Activated CD4-positive, alpha-beta T cell treated with anti-CD3 and anti-CD28 coated beads for 48 hours (primary cell): ENCODE measurements around the gene MAPT.
A peak's percentile ranks its signal among the peaks of the same experiment; 100 is the strongest.
"Not testable (repeated sequence)": the region's sequence is repeated elsewhere in the genome, so short reads cannot be mapped to it uniquely, and the experiment has no call there.

Experiments
- DNase-seq: peaks from one replicate; pipeline ENCODE4 v3.0.0-alpha.2; 2020

Gene MAPT

GRCh38 chr17:45997166-45997565, 102.8 kb downstream of the MAPT start:
- DNase-seq: no peak

DNA sequence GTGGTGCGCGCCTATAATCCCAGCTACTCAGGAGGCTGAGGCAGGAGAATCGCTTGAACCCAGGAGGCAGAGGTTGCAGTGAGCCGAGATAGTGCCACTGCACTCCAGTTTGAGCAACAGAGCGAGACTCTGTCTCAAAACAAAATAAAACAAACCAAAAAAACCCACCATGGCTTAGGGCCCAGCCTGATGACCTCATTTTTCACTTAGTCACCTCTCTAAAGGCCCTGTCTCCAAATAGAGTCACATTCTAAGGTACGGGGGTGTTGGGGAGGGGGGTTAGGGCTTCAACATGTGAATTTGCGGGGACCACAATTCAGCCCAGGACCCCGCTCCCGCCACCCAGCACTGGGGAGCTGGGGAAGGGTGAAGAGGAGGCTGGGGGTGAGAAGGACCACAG, 103.3 kb downstream of the MAPT start:
- DNase-seq: no peak

DNA sequence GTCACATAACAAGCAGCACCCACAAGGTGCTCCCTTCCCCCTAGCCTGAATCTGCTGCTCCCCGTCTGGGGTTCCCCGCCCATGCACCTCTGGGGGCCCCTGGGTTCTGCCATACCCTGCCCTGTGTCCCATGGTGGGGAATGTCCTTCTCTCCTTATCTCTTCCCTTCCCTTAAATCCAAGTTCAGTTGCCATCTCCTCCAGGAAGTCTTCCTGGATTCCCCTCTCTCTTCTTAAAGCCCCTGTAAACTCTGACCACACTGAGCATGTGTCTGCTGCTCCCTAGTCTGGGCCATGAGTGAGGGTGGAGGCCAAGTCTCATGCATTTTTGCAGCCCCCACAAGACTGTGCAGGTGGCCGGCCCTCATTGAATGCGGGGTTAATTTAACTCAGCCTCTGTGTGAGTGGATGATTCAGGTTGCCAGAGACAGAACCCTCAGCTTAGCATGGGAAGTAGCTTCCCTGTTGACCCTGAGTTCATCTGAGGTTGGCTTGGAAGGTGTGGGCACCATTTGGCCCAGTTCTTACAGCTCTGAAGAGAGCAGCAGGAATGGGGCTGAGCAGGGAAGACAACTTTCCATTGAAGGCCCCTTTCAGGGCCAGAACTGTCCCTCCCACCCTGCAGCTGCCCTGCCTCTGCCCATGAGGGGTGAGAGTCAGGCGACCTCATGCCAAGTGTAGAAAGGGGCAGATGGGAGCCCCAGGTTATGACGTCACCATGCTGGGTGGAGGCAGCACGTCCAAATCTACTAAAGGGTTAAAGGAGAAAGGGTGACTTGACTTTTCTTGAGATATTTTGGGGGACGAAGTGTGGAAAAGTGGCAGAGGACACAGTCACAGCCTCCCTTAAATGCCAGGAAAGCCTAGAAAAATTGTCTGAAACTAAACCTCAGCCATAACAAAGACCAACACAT, 104.9 kb downstream of the MAPT start, which contains the start of gene STH:
Gene STH, plus strand, starts transcription at position 264 of the 913 bp plus-strand sequence. Its CDS starts 30 bp downstream, at position 294.
- DNase-seq: no peak

- no peak for DNase-seq
Measured at GRCh38 chr17:45999900-46000290, 105.5 kb downstream of the MAPT start.

GRCh38 chr17:46000292-46000691, 105.9 kb downstream of the MAPT start:
- no peak for DNase-seq

- no peak for DNase-seq
Measured at GRCh38 chr17:46000757-46001156, 106.4 kb downstream of the MAPT start.

DNA sequence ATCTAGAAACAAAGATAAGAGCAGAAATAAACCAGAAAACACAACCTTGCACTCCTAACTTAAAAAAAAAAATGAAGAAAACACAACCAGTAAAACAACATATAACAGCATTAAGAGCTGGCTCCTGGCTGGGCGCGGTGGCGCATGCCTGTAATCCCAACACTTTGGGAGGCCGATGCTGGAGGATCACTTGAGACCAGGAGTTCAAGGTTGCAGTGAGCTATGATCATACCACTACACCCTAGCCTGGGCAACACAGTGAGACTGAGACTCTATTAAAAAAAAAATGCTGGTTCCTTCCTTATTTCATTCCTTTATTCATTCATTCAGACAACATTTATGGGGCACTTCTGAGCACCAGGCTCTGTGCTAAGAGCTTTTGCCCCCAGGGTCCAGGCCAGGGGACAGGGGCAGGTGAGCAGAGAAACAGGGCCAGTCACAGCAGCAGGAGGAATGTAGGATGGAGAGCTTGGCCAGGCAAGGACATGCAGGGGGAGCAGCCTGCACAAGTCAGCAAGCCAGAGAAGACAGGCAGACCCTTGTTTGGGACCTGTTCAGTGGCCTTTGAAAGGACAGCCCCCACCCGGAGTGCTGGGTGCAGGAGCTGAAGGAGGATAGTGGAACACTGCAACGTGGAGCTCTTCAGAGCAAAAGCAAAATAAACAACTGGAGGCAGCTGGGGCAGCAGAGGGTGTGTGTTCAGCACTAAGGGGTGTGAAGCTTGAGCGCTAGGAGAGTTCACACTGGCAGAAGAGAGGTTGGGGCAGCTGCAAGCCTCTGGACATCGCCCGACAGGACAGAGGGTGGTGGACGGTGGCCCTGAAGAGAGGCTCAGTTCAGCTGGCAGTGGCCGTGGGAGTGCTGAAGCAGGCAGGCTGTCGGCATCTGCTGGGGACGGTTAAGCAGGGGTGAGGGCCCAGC, 107.3 kb downstream of the MAPT start:
- no peak for DNase-seq

GRCh38 chr17:46002311-46002972, 108.1 kb downstream of the MAPT start:
- DNase-seq: peak; percentile 82

DNA sequence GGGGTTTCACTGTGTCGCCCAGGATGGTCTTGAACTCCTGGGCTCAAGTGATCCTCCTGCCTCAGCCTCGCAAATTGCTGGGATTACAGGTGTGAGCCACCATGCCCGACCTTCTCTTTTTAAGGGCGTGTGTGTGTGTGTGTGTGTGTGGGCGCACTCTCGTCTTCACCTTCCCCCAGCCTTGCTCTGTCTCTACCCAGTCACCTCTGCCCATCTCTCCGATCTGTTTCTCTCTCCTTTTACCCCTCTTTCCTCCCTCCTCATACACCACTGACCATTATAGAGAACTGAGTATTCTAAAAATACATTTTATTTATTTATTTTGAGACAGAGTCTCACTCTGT, 108.6 kb downstream of the MAPT start:
- no peak for DNase-seq

DNA sequence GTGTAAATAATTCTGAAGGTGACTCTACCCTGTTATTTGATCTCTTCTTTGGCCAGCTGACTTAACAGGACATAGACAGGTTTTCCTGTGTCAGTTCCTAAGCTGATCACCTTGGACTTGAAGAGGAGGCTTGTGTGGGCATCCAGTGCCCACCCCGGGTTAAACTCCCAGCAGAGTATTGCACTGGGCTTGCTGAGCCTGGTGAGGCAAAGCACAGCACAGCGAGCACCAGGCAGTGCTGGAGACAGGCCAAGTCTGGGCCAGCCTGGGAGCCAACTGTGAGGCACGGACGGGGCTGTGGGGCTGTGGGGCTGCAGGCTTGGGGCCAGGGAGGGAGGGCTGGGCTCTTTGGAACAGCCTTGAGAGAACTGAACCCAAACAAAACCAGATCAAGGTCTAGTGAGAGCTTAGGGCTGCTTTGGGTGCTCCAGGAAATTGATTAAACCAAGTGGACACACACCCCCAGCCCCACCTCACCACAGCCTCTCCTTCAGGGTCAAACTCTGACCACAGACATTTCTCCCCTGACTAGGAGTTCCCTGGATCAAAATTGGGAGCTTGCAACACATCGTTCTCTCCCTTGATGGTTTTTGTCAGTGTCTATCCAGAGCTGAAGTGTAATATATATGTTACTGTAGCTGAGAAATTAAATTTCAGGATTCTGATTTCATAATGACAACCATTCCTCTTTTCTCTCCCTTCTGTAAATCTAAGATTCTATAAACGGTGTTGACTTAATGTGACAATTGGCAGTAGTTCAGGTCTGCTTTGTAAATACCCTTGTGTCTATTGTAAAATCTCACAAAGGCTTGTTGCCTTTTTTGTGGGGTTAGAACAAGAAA, 109.8 kb downstream of the MAPT start:
- no peak for DNase-seq

DNA sequence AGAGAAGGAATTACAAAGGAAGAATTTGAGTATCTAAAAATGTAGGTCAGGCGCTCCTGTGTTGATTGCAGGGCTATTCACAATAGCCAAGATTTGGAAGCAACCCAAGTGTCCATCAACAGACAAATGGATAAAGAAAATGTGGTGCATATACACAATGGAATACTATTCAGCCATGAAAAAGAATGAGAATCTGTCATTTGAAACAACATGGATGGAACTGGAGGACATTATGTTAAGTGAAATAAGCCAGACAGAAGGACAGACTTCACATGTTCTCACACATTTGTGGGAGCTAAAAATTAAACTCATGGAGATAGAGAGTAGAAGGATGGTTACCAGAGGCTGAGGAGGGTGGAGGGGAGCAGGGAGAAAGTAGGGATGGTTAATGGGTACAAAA, 111.7 kb downstream of the MAPT start:
- DNase-seq: not testable (repeated sequence)

DNA sequence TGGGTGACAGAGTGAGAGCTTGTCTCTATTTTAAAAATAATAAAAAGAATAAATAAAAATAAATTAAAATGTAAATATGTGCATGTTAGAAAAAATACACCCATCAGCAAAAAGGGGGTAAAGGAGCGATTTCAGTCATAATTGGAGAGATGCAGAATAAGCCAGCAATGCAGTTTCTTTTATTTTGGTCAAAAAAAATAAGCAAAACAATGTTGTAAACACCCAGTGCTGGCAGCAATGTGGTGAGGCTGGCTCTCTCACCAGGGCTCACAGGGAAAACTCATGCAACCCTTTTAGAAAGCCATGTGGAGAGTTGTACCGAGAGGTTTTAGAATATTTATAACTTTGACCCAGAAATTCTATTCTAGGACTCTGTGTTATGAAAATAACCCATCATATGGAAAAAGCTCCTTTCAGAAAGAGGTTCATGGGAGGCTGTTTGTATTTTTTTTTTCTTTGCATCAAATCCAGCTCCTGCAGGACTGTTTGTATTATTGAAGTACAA, 113.2 kb downstream of the MAPT start:
- DNase-seq: no peak

DNA sequence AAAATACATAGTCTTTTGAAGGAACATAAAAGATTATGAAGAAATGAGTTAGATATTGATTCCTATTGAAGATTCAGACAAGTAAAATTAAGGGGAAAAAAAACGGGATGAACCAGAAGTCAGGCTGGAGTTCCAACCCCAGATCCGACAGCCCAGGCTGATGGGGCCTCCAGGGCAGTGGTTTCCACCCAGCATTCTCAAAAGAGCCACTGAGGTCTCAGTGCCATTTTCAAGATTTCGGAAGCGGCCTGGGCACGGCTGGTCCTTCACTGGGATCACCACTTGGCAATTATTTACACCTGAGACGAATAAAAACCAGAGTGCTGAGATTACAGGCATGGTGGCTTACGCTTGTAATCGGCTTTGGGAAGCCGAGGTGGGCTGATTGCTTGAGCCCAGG, 114.2 kb downstream of the MAPT start:
- no peak for DNase-seq

DNA sequence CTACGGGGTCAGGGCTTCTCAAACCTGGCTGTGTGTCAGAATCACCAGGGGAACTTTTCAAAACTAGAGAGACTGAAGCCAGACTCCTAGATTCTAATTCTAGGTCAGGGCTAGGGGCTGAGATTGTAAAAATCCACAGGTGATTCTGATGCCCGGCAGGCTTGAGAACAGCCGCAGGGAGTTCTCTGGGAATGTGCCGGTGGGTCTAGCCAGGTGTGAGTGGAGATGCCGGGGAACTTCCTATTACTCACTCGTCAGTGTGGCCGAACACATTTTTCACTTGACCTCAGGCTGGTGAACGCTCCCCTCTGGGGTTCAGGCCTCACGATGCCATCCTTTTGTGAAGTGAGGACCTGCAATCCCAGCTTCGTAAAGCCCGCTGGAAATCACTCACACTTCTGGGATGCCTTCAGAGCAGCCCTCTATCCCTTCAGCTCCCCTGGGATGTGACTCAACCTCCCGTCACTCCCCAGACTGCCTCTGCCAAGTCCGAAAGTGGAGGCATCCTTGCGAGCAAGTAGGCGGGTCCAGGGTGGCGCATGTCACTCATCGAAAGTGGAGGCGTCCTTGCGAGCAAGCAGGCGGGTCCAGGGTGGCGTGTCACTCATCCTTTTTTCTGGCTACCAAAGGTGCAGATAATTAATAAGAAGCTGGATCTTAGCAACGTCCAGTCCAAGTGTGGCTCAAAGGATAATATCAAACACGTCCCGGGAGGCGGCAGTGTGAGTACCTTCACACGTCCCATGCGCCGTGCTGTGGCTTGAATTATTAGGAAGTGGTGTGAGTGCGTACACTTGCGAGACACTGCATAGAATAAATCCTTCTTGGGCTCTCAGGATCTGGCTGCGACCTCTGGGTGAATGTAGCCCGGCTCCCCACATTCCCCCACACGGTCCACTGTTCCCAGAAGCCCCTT, 115.6 kb downstream of the MAPT start:
- no peak for DNase-seq

- no peak for DNase-seq
Measured at GRCh38 chr17:46010597-46011186, 116.3 kb downstream of the MAPT start.

GRCh38 chr17:46011711-46012505, 117.6 kb downstream of the MAPT start:
- DNase-seq: no peak

DNA sequence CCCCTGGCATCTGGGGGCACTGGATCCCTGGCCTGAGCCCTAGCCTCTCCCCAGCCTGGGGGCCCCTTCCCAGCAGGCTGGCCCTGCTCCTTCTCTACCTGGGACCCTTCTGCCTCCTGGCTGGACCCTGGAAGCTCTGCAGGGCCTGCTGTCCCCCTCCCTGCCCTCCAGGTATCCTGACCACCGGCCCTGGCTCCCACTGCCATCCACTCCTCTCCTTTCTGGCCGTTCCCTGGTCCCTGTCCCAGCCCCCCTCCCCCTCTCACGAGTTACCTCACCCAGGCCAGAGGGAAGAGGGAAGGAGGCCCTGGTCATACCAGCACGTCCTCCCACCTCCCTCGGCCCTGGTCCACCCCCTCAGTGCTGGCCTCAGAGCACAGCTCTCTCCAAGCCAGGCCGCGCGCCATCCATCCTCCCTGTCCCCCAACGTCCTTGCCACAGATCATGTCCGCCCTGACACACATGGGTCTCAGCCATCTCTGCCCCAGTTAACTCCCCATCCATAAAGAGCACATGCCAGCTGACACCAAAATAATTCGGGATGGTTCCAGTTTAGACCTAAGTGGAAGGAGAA, 118.2 kb downstream of the MAPT start:
- DNase-seq: no peak

GRCh38 chr17:46013127-46013501, 118.8 kb downstream of the MAPT start:
- no peak for DNase-seq

- DNase-seq: no peak
Measured at GRCh38 chr17:46013502-46014165, 119.3 kb downstream of the MAPT start.
